HG03520 (cell line): ENCODE results near the gene TBRG1.
A peak's percentile ranks its signal among the peaks of the same experiment; 100 is the strongest.

ENCODE experiments used
- ATAC-seq: cut with Tn5 transposase; IDR thresholded peaks from one replicate; pipeline ENCODE4 v1.9.1; 2021; ENCODE audit warnings: mild to moderate bottlenecking, moderate library complexity; ENCODE audit not compliant: unreplicated experiment

The TBRG1 gene

DNA sequence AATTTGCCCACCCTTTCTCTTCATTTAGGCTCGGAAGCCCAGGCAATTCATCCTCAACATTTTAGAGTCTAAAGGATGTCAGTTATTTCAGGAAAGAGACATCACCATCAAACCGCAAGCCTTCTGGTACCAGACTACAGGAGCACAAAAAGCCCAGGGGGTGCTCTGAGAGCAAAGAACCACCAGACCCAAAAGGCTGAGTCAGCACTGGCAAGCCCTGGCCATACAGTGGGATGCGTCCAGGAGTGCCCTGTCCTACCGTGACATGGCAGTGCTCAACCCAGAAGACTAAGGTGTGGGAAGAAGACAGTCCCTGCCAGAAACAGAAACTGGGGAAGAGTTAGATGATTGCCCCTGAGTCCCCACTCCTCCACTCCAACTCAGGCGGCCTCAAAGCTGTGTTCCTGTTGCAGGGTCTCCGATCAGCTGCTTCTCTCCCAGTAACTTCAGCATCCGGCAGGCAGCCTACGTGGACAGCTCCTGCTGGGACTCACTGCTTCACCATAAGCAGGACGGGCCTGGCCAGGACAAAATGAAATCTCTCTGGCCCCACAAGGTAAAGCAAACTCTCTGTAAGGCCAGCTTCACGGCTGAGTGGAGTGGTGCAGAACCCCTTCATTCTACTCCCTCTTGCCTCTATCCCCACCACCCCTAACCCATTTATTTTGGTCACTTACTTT is 10.0 kb upstream of the TBRG1 start:
- ATAC-seq, result no peak

DNA sequence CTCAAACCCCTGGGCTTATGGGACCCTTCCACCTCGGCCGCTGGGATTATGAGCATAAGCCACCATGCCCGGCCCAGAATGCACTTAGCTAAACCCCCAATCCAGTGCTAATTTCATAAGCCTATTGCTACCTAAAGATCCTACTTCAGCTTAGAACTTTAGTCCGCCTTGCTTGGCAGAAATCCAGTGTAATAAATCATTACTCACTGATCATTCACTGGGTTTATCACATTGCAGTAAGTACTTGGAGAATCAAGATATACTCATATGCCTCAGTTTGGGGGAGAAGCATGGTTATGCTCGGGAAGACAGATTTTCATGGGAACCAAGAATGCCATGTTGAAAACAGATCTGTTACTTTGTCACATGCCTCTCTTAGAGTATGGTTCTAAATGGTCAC is 3.8 kb upstream of the TBRG1 start:
- ATAC-seq, result no peak

DNA sequence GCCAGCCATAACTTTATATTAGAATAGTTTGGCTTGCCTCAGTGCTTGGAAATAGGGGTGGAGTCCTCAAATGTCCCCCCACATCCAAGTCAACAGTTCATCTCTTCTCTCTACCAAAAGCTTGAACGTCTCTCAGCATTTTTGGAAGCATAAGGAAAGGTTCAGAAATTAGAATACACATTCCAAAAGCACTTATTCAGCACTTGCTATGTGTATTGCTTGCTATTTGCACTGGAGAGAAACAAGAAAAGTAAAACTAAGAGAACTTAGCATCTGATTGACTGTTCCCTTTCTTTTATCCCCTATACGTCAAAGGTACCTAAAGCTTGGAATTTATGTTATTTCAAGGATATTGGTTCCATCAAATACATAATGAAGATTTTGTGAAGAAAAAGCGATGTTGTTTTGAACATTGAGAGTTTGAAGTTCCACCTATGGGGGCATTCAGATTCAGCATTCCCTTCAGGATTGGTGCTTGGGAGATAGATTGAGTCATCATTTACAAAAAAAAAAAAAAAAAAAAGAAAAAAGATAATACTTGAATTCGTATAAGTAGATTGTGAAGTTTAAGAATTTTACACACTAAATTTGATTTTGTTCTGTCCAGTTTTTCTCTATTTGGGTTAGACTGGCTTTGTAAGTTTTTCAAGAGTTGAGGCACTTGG is 1.3 kb downstream of the TBRG1 start:
- no peak for ATAC-seq

DNA sequence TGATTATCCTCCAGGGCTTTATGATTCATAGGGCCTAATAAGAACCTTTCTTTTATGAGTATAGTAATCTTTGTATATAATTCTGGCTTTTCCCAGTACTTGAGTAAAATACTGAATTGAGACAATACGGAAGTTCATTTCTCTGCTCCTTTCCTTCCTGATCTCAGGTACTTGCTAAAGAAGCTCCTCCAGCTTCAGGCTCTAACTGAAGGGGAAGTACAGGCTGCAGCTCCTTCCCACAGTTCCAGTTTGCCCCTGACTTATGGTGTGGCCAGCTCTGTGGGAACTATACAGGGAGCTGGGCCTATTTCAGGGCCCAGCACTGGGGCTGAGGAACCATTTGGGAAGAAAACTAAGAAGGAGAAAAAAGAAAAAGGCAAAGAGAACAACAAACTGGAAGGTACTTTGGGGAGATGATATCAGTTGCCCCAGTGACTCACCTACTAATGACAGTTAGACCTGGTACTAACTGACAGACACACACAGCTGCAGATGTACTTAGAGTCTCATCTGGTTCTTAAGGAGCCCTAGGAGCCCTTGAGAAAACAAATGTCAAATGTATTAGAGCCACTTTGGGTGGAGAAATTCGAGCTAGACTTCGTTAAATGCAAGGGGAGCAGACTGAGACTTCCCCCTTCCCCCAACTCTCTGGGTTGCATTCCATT is 3.0 kb downstream of the TBRG1 start:
- ATAC-seq, result no peak

DNA sequence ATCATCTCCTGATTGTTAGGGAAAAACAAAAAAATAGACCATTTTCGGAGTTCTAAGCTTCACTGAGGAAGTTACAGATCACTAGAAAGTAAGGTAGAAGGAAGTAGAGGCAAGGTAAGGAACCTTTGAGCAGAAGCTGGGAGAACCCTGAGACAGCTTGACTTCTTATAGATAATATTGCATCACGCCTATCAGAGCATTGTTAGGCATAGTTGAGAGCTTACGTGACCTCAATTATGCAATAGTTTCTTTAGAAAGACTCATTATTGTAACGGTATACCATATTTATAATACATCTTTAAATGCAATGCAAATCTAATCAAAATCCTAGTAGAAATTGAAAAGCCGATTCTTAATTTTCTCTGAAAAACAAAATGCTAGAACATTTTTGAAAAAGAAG is 4.9 kb downstream of the TBRG1 start:
- ATAC-seq, result no peak

DNA sequence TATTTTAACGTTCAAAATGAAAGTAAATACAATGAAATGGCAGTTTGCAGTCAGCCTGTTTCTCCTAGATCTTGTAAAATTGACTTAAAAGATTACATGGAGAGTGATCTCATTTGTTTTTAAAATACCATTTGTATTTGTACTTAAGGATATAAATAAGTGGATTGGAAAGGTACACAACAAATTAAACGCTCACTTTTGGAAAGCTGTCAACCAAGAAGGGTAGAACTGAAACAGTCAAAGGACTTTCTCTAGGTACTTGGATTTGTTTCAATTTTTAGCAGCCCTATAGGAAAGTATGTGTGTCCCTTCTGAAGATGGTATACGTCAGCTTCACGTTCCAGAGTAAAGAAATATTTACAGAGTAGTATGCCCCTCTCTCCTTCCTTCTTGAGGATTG is 7.3 kb downstream of the TBRG1 start:
- ATAC-seq, result no peak

DNA sequence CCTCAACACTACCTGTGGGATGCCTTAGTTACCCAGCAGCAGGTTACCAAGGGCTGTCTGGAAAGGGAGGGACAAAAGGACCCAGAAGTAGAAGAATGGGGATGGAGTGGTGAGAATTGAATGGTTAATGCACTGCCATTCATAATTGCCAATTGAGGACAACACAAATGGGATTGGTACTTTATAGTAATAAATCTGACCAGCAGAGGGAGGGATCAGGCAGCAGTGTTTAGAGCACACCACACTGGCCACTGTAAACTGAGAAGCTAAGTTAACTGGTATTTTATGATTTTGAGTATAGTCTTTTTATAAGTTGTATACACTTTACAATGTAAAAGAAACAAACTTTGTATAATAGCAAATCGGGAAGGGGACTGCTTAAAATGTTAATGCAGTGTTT is 10.7 kb downstream of the TBRG1 start:
- no peak for ATAC-seq

DNA sequence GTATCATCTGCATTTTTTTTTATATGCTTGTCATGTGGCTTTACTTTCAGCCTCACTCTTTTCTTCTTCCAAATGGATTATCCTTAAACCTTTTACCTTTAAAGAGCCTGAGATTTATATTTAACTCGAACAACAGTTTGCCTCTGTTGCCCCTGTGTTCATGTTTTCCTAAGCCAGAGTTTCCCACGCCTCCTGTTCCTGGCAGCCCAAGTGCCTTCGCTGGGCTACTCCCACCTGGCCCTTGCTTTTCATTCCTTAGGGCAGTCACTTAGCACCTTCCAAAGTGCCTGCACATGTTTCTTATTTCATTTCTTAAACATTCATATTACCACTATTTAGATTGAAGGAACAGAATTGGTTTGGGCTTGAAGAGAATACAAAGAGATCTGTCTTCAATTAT is 13.3 kb downstream of the TBRG1 start:
- no peak for ATAC-seq

DNA sequence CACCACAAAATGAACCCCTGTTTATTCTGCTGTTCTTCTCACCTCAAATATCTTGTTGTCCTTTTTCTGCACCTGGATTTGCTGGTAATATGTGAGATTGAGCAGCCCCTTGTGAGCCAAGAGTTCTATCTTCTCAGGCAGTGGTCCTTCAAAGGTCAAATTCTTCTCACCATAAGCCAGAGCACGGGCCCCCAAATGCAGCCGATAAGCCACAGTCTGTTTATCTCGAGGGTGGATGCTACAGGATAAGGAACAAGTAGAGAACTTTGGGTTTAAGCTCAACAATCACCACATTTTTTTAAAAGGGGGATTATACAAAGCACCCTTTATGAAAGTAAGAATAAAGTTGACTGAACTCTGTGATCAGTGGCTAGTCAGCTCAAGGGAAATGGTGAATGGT is 15.8 kb downstream of the TBRG1 start:
- no peak for ATAC-seq

DNA sequence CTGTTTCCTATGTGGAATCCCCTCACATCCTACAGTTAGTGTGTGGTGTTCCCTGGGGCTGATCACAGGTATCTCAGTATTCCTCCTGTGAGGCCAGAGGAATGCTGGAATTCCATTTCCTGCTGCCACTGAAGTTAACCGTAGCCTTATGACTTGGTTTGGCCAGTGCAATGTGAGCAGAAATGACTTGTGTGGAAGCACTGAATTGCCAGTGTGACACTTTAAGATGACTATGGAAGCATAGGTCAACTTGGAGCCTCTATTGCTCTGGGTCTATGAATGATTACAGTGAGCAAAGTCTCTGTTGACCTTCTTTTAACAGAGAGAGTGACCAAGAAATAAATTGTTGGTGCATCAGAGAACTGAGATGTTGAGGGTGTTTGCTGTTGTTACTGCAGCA is 16.5 kb downstream of the TBRG1 start:
- ATAC-seq, result no peak

DNA sequence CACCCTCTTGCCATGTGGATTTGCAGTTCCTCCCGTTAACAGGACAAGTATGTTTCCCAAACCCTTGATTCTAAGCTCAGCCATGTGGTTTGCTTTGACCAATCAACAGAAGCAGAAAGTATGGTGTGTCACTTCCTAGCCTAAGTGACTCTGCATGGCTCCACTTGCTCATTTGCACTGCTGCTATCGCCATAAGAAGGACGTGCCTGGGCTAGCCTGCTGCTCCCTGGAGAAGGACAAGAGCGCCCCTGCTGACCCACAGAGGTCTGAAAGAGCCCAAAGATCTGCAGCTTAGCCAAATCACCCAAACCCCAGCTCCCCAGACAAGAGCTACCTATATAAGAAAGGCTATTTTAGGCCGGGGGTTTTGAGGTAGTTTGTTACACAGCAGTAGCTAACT is 18.0 kb downstream of the TBRG1 start:
- ATAC-seq, result no peak

DNA sequence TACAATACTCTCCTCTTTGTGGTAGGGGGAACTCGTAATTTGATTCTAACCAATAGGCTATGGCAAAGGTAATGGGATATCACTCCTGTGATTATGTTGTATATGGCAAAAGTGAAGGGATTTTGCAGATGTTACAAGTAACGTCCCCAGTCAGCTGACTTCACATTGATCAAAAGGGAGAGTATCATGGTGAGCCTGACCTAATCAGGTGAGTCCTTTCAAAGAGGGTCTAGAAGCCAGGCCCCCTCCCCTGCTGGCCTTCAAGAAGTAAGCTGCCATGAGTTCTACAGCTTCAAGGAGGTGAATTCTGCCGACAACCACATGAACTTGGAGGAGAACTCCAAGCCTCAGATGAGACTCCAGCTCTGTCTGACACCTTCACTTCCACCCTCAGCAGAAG is 20.0 kb downstream of the TBRG1 start:
- no peak for ATAC-seq

DNA sequence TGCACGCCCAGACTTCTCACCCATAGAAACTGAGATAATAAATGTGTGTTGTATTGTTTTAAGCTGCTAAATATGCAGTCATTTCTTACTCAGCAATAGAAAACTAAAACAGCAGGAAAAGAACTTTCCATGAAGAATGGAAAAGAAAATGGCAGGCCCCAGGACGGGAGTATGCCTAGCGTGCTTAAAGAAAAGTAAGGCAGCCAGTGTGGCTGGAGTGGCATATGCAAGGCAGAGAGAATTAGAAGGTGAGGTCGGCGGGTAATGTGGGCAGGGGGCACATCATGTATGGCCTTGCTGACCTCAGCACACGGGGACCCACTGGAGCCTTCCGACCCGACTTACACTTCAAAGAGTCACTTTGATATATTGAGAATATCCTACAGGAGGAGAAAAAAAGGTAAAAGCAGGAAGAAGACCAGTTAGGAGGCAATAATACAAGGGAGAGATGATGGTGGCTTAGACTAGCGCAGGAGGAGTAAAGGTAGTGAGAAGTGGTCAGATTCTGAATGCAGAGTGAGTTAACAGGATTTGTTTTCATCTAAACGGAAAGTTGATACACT is 20.5 kb downstream of the TBRG1 start:
- no peak for ATAC-seq

DNA sequence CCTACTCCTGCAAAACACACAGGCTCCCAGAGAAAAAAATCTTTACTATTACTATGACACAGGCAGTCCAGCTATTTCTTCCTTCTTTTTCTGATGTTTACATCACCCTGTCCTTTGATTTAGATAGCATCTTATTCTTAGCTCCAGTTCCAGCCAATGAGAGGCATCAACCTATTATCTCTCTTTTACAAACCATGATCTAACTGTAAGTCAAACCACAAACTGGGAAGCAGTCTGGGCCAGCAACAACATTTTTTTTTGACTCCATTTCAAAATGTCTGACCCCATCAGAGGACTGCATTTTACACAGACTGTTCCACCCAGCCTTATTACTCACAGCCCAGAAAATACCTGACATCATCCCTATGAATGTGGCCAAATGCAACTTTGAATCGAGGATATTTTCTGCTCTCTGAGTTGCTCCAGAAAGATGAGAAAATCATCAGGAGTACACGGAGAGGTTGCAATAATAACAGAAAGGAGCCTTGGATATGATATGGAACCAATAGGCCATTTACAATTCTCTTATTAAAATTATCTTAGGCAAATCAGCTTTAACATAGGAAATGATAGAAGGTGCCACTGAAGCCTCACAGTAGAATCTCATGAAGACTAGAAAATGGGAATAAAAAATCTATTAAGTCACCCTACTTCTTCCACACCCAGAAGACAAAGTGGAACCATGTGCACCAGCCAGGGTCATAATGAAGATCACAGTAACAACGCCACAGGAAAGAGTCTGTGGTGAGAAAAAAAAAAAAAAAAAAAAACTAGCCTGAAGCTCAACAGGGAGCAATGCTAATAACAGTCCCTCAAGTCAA is 21.2 kb downstream of the TBRG1 start:
- ATAC-seq, result peak; percentile 9

DNA sequence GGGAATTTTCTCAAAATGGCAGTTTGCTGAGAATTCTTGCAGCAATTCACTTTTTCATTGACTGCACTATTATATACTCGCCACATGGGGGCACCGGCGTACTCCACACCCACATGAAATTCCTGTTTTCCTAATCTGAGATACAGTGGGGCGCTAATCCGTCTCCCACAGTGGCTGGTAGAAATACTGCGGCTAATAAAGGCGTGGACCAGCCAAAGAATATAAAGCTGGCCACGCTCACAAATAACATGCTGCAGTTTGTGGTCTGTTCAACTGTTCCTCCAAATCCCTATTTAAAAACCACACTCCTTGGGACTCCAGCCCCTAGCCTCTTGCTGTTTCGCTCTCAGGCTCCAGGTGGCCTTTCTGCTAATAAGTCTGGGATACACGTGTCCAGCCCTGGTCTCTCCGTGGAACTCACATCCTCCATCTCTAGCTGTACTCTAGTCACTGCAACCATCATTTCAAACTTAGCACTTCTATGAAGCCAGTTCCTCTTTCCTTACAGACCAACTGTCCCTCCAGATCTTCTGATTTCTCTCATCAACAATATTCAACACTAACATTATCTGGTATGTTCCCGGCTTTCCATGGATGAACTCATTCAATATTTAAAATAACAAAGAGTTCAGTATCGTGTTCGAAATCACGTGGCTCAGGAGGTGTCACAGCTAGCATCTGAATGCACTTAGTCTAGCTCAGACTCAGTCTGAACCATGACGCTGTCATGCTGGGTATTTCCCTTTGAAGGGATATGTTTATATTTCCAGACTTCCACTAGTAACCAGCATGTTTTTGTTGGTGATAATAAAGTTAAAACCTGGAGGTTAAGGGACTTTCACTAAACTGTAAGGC is 22.0 kb downstream of the TBRG1 start:
- peak; percentile 69 for ATAC-seq

DNA sequence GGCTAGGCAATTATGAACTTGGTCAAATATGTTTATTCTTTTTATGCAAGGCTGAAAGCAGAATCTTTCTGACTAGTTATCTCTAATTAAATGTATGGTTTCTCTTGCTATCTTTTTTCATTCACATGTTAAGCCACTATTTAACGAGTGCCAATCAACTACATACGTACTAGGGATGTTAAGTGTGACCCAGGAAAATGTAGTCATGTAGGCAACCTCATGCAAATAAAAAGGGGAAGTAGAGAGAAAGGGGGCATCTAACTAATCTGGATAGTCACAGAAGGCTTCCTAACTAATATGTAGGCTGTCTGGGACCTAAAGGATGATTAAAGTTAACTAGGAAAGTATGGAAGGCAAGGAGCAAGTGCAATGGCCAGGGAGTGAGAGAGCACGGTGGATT is 23.5 kb downstream of the TBRG1 start:
- ATAC-seq, result no peak

DNA sequence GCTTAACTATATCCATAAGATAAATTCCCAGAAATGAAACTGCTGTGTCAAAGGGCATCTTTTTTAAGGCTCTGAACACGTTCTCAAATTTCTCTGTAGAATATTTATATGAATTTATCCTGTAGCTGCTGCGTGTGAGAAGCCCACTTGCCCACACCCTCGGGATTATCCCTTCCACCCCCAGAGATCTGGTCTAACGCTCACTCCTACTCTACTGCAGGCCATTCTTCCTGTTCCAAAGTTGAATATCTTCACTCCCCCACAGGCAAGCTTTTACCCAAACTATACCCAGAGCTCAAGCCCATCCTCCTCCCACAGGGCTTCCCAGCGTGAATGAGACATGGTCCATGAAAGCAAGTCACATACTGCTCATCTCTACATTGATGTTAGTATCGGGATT is 25.9 kb downstream of the TBRG1 start:
- ATAC-seq, result no peak

DNA sequence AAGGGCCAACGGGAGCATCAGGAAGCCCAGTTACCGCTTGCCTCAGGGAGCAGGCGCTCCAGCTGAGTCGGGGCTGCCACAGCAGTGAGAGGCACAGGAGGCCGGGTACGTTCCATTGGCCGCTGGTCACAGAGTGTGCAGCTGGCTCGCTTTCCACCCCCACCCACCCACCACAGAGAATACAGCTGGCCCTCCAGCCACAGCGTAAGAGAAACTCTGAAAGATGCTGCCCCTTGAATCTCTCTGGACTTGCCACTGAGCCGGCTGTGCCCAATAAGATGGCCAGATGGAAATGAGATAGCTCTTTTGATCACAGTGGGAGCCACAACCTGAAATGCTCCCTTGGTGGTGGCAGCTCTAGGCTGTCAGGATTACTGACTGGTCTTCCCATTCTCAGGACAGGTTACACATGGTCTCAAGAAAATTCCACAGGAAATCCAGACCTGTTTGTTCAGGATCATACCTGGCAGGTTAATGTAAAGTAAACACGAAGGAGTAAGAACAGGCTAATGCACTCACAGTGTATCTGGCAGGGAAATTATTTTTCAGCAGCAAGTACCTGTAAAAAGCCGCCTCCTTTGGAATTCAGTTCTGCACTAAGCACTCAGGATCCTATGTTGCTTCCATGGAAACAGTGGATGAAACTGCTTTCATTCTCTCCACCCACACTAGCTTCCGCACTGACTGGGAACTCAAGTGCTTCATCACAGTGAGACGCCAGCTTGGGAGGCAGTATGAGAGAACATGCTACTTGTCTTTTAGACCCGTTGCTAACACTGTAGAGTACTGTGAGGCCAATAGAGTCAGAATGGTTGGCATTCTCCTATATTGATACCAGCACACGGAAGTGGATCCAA is 34.3 kb downstream of the TBRG1 start:
- ATAC-seq, result no peak

DNA sequence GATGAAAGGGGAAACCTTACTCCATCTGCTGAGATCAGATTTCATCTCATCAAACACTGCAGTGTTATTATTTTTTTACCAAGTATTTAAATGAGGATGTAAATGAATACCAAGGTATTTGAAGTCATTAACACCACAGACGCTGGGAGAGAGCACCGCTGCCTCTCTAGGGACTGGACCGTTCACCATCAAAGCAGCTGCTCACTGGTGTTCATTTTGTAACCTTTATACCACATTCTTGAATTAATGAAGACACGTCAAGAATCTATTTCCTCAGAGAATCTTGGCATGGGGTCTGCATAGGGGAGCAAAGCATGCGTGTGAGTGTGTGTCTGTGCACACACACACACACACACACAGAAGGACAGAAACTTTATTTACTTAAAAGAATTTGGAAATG is 35.2 kb downstream of the TBRG1 start:
- no peak for ATAC-seq
